OCI-LY7 (cell line): ENCODE data around the gene PTP4A2. TPM values are rescaled to one million over a fixed set of nuclear protein-coding genes. Genes with fewer than 3 reads are reported as not detected.

Experiments used
- BruUV-seq: library from RNA; stranded (reverse); fragments of 400-500 nt; replicated peaks from 2 replicates; lab custom pipeline; 2021; lab: Mats Ljungman, UMichigan
- CTCF ChIA-PET: fragments of 300-600 bp; sonication (Branson Sonifier 250); formaldehyde crosslinking; loops from one replicate; lab custom pipeline; 2022; ENCODE audit warnings: antibody characterized with exemption; ENCODE audit not compliant: unreplicated experiment; lab: Charles Lee
- POLR2A ChIA-PET: fragments of 300-600 bp; sonication (Branson Sonifier 250); formaldehyde crosslinking; loops from one replicate; lab custom pipeline; 2022; ENCODE audit warnings: antibody characterized with exemption; lab: Charles Lee
- DNase-seq: peaks from one replicate; pipeline ENCODE4 v3.0.0-alpha.2; 2015; ENCODE audit warnings: low spot score
- H2AFZ ChIP-seq: fragments of 200-600 bp; sonication (generic), shearing (Covaris generic); 2 replicates; pipeline ENCODE4 v1.6.1; 2014; ENCODE audit warnings: mild to moderate bottlenecking, antibody characterized with exemption, low read length, moderate library complexity
- H3K27ac ChIP-seq: fragments of 200-600 bp; sonication (generic); 2 replicates; pipeline ENCODE4 v1.5.1; 2014; ENCODE audit warnings: mixed run types, low read depth, mild to moderate bottlenecking, moderate library complexity, low read length, inconsistent platforms; ENCODE audit not compliant: poor library complexity, severe bottlenecking
- H3K36me3 ChIP-seq: fragments of 200-600 bp; sonication (generic); 2 replicates; pipeline ENCODE4 v1.6.1; 2014; ENCODE audit warnings: mild to moderate bottlenecking, antibody characterized with exemption, low read length, moderate library complexity, mixed read lengths; ENCODE audit not compliant: insufficient read depth
- H3K4me1 ChIP-seq: fragments of 200-600 bp; sonication (generic); 2 replicates; pipeline ENCODE4 v1.5.1; 2014; ENCODE audit warnings: mild to moderate bottlenecking, low read length; ENCODE audit not compliant: insufficient read depth, poor library complexity, severe bottlenecking
- H3K4me2 ChIP-seq: fragments of 200-600 bp; sonication (generic); 2 replicates; pipeline ENCODE4 v1.6.1; 2014; ENCODE audit warnings: mild to moderate bottlenecking, low read length
- H3K4me3 ChIP-seq: fragments of 200-600 bp; sonication (generic); 2 replicates; pipeline ENCODE4 v1.5.1; 2014; ENCODE audit warnings: mild to moderate bottlenecking, low read depth, low read length; ENCODE audit not compliant: poor library complexity, severe bottlenecking
- H3K79me2 ChIP-seq: fragments of 200-600 bp; sonication (generic); 2 replicates; pipeline ENCODE4 v1.6.1; 2016; ENCODE audit warnings: low read depth, mild to moderate bottlenecking, low read length, moderate library complexity, mixed read lengths; ENCODE audit not compliant: insufficient read depth
- H3K9me2 ChIP-seq: fragments of 200-600 bp; sonication (generic); 2 replicates; pipeline ENCODE4 v1.6.1; 2016; ENCODE audit warnings: mild to moderate bottlenecking, low read length, mixed read lengths; ENCODE audit not compliant: insufficient read depth
- H3K9me3 ChIP-seq: fragments of 200-600 bp; sonication (generic); 2 replicates; pipeline ENCODE4 v1.6.1; 2014; ENCODE audit warnings: mild to moderate bottlenecking, mixed run types, low read length, mixed read lengths
- H4K20me1 ChIP-seq: fragments of 200-600 bp; sonication (generic); 2 replicates; pipeline ENCODE4 v1.6.1; 2014; ENCODE audit warnings: mild to moderate bottlenecking, antibody characterized with exemption, low read length, moderate library complexity, mixed read lengths; ENCODE audit not compliant: insufficient read depth
- EZH2phosphoT487 ChIP-seq: fragments of 200-600 bp; sonication (generic); IDR thresholded peaks from 2 replicates; pipeline ENCODE4 v1.6.1; 2018; ENCODE audit warnings: low read depth, borderline replicate concordance, mild to moderate bottlenecking, mixed run types, antibody characterized with exemption, low read length, moderate library complexity, mixed read lengths
- intact Hi-C: fragments of 100-400 bp; cut with micrococcal nuclease; formaldehyde crosslinking; loops from one replicate; pipeline ENCODE4 v1.10.0; 2022; ENCODE audit not compliant: unreplicated experiment
- total RNA-seq, 2 experiments: library from RNA; depleted of rRNA in 1 of 2; stranded (reverse); fragments of >200 nt in 1 of 2; shearing (Covaris generic) in 1 of 2; gene quantifications; 2 replicates each; pipeline ENCODE4 v1.2.3, GENCODE V29; 2014 to 2022
- TF ChIP-seq, protein P1 (sequence below): fragments of 200-600 bp; sonication (generic); conservative IDR thresholded peaks from 2 replicates; pipeline ENCODE4 v1.5.1; 2014; ENCODE audit warnings: mild to moderate bottlenecking, antibody characterized with exemption, low read length, moderate library complexity, mixed read lengths

PTP4A2 gene
- total RNA-seq, 2 experiments from 2014 or later, result 196 to 208 TPM

DNA sequence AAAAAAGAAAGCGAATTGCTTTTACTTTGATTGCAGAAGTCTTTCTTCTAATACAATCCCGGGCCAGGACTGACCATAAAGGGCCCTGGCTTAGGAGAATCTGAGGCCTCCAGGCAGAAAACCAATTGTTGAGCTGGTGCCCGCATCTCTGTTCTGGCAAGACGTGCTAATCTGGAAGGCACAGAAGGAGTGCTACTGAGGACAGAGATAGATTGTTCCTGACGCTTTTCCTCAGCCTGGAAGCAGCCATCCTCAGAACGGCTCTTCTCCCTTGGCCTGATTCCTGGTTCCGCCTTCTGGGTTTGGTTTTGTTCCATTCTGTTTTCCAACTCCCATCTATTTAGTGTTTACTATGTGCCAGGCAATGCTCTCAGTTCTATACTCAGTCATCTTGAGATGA, 77.6 kb downstream of the PTP4A2 start:
- H3K4me1 ChIP-seq, result peaks cover 7% of the 10 kb centered on the region
- no peaks in the 10 kb centered on the region for H4K20me1 ChIP-seq
- H3K4me2 ChIP-seq, result no peak overlapping the region
- H3K79me2 ChIP-seq, result no peaks in the 10 kb centered on the region
- H3K27ac ChIP-seq, result no peak overlapping the region
- no peak overlapping the region for H2AFZ ChIP-seq
- no peaks in the 10 kb centered on the region for H3K9me3 ChIP-seq
- ChIA-PET CTCF (interaction anchor here (1.2 kb wide), 1 partner anchor 103 kb away, joined by 4 read pairs; no protein-coding TSS in a partner anchor), POLR2A (interaction anchor here (0.6 to 0.7 kb wide), 3 partner anchors 11 to 33 kb away, joined by 4 to 6 read pairs (median 5); no protein-coding TSS in a partner anchor)
- no peak overlapping the region for H3K4me3 ChIP-seq
- no peak for TF ChIP-seq EZH2phosphoT487
- TF ChIP-seq, protein P1, sequence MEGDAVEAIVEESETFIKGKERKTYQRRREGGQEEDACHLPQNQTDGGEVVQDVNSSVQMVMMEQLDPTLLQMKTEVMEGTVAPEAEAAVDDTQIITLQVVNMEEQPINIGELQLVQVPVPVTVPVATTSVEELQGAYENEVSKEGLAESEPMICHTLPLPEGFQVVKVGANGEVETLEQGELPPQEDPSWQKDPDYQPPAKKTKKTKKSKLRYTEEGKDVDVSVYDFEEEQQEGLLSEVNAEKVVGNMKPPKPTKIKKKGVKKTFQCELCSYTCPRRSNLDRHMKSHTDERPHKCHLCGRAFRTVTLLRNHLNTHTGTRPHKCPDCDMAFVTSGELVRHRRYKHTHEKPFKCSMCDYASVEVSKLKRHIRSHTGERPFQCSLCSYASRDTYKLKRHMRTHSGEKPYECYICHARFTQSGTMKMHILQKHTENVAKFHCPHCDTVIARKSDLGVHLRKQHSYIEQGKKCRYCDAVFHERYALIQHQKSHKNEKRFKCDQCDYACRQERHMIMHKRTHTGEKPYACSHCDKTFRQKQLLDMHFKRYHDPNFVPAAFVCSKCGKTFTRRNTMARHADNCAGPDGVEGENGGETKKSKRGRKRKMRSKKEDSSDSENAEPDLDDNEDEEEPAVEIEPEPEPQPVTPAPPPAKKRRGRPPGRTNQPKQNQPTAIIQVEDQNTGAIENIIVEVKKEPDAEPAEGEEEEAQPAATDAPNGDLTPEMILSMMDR, result no peak
- intact Hi-C loops, result loop anchor here (5.0 kb wide), 1 partner anchor 102 kb away; no protein-coding TSS in a partner anchor
- BruUV-seq, result no TSS peak
- no peaks in the 10 kb centered on the region for H3K9me2 ChIP-seq
- no peak for DNase-seq
- no peaks in the 10 kb centered on the region for H3K36me3 ChIP-seq

DNA sequence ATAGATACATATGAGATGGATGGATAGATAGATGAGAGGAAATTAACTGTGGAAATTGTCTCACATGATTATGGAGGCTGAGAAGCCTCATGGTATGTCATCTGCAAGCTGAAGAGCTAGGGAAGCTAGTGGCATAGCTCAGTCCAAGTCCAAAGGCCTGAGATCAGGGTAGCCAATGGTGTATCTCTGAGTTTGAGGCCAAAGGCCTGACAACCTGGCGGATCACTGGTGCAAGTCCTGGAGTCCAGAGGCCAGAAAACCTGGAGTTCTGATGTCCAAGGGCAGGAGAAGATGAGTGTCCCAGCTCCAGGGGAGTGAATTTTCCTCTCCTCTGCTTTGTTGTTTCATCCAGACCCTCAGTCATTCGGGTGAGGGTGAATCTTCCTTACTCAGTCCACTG, 78.4 kb downstream of the PTP4A2 start:
- H3K9me2 ChIP-seq, result no peaks in the 10 kb centered on the region
- POLR2A ChIA-PET, result no interaction called here
- CTCF ChIA-PET, result interaction anchor here (0.9 kb wide), 1 partner anchor 80 kb away, joined by 3 read pairs; no protein-coding TSS in a partner anchor
- no TSS peak for BruUV-seq
- no peak overlapping the region for H2AFZ ChIP-seq
- H3K4me3 ChIP-seq, result no peak overlapping the region
- no peaks in the 10 kb centered on the region for H3K36me3 ChIP-seq
- no peaks in the 10 kb centered on the region for H3K79me2 ChIP-seq
- no peak for TF ChIP-seq EZH2phosphoT487
- TF ChIP-seq, protein P1, result no peak
- no peaks in the 10 kb centered on the region for H3K9me3 ChIP-seq
- no peak overlapping the region for H3K4me2 ChIP-seq
- intact Hi-C loops, result loop anchor here (5.0 kb wide), 1 partner anchor 103 kb away; no protein-coding TSS in a partner anchor
- no peak for DNase-seq
- H3K4me1 ChIP-seq, result peaks cover 7% of the 10 kb centered on the region
- no peak overlapping the region for H3K27ac ChIP-seq
- H4K20me1 ChIP-seq, result no peaks in the 10 kb centered on the region

DNA sequence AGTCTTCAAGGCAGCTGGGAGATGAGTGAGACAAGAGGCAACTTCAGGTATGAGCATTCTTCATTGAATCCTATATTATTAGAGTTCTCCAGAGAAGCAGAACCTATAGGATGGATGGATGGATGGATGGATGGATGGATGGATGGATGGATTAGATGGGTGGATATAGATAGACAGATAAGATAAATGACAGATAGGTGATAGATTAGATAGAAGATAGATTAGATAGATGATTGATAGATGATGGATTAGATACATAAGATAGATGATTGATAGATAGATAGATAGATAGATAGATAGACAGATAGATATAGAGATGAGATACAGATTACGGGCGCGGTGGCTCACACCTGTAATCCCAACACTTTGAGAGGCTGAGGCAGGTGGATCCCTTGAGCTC, 79.1 kb downstream of the PTP4A2 start:
- DNase-seq, result no peak
- CTCF ChIA-PET, result no interaction called here
- Histone ChIP-seq H3K79me2 (no peaks in the 10 kb centered on the region), H3K4me2 (no peak overlapping the region), H3K36me3 (no peaks in the 10 kb centered on the region), H4K20me1 (no peaks in the 10 kb centered on the region), H3K9me3 (no peaks in the 10 kb centered on the region), H3K4me1 (peaks cover 7% of the 10 kb centered on the region), H3K27ac (no peak overlapping the region), H3K9me2 (no peaks in the 10 kb centered on the region), H2AFZ (no peak overlapping the region), H3K4me3 (no peak overlapping the region)
- POLR2A ChIA-PET, result interaction anchor here (0.6 to 1.4 kb wide), 3 partner anchors 40 to 226 kb away, joined by 3 to 4 read pairs (median 4); no protein-coding TSS in a partner anchor
- TF ChIP-seq EZH2phosphoT487, result no peak
- TF ChIP-seq, protein P1, result no peak
- intact Hi-C loops, result no loop called here
- BruUV-seq, result no TSS peak
